VCaP (cell line): ENCODE data around the gene HSD17B13.
"Not testable (repeated sequence)": the region's sequence is repeated elsewhere in the genome, so short reads cannot be mapped to it uniquely, and the experiment has no call there.

ENCODE experiments used
- H3K27ac ChIP-seq: fragments of 450-650 bp; 2 replicates; pipeline ENCODE4 v1.5.1; 2017
- TF ChIP-seq, protein P1 (sequence below): fragments of 450-650 bp; conservative IDR thresholded peaks from 2 replicates; pipeline ENCODE4 v1.5.1; 2017; ENCODE audit warnings: mild to moderate bottlenecking, moderate library complexity

HSD17B13 gene

DNA sequence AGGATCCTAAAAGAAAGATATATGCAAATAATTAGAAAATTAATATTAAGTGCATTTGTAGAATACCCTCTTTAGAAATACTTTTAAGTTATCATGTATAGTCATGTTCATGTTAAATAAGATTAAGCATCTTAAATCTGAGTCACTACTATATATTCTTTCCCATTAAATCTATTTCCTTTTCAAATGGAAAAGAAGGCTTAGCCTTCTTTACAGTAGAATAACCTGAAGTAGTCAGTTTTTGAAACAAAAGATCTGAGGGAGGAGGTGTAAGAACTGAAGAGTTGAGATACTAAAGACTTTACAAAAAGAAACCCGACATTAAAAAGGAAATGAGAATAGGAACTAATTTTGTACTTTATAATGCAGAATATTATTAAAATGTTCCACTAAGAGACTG lies 14.7 kb upstream of the HSD17B13 start:
- no peak overlapping the region for H3K27ac ChIP-seq
- TF ChIP-seq, protein P1, sequence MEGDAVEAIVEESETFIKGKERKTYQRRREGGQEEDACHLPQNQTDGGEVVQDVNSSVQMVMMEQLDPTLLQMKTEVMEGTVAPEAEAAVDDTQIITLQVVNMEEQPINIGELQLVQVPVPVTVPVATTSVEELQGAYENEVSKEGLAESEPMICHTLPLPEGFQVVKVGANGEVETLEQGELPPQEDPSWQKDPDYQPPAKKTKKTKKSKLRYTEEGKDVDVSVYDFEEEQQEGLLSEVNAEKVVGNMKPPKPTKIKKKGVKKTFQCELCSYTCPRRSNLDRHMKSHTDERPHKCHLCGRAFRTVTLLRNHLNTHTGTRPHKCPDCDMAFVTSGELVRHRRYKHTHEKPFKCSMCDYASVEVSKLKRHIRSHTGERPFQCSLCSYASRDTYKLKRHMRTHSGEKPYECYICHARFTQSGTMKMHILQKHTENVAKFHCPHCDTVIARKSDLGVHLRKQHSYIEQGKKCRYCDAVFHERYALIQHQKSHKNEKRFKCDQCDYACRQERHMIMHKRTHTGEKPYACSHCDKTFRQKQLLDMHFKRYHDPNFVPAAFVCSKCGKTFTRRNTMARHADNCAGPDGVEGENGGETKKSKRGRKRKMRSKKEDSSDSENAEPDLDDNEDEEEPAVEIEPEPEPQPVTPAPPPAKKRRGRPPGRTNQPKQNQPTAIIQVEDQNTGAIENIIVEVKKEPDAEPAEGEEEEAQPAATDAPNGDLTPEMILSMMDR: no peak

DNA sequence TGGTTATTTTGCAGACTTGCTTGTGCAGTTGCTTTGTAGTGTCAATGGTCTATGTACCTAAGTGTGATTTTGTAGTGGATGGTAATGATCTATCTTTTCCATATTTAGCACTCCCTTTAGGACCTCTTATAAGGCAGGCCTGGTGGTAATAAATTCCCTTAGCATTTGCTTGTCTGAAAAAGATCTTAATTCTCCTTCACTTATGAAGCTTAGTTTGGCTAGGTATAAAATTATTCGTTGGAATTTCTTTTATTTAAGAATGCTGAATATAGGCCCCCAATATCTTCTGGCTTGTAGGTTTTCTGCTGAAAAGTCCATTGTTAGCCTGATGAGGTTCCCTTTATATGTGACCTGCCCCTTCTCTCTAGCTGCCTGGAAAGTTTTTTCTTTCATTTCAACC lies 10.6 kb upstream of the HSD17B13 start:
- TF ChIP-seq, protein P1: no peak
- no peak overlapping the region for H3K27ac ChIP-seq

DNA sequence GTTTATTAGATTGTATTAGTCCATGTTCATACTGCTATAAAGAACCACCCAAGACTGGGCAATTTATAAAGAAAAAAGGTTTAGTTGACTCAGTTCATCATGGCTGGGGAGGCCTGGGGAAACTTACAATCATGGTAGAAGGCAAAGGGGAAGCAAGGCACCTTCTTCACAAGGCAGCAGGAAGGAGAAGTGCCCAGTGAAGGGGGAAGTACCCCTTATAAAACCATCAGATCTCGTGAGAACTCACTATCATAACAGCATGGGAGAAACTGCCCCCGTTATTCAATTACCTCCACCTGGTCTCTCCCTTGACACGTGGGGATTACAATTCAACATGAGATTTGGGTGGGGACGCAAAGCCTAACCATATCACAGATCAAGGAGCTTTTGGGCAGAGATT lies 8.1 kb upstream of the HSD17B13 start:
- TF ChIP-seq, protein P1: no peak
- no peak overlapping the region for H3K27ac ChIP-seq

DNA sequence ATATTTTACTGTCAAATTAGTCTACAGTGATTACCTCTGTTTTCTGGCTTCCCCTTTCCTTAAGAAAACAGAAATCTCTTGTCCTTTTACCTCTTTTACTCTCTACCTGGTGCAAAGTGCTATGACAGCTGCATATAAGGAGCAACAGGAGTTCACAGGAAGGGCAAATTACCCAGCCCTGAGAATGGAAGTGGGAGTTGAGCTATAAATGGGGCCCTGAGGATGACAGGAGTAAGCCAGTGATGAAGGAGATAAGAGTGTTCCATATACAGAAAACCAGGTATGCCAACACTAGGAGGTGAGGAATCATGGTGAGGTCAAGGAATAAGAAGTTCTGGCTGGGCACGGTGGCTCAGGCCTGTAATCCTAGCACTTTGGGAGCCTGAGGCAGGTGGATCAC lies 4.5 kb upstream of the HSD17B13 start:
- TF ChIP-seq, protein P1: no peak
- H3K27ac ChIP-seq: no peak overlapping the region

- H3K27ac ChIP-seq: no peak overlapping the region
- TF ChIP-seq, protein P1: no peak
These were observed 3.8 kb upstream of the HSD17B13 start for GRCh38 chr4:87326460-87326859.

DNA sequence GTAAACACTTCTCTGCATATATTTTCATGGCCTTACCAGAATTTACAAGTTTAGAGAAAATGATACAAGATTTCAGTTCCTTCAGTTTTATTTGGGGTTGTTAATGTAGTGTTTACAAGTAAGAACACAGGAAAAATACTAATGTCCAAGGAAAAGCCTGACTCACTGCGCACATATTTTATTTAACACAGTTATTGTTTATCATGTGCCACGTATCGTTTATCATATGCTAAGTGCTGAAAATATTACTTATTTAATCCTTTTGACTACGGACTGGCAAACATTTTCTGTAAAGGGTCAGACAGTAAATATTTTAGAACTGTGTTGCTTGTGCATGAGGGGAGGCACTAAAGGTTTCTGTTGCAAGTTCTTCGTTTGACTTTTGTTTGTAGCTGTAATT lies 794 bp downstream of the HSD17B13 start:
- H3K27ac ChIP-seq: no peak overlapping the region
- TF ChIP-seq, protein P1: no peak

- TF ChIP-seq, protein P1: no peak
These were observed 5.2 kb downstream of the HSD17B13 start for GRCh38 chr4:87317527-87317926.

GRCh38 chr4:87316961-87317360 lies 5.7 kb downstream of the HSD17B13 start:
- TF ChIP-seq, protein P1: no peak
- H3K27ac ChIP-seq: no peak overlapping the region

More at GRCh38 chr4:87317527-87317926, 5.2 kb downstream of the HSD17B13 start:
- no peak overlapping the region for H3K27ac ChIP-seq

GRCh38 chr4:87315000-87315399 lies 7.7 kb downstream of the HSD17B13 start:
- H3K27ac ChIP-seq: not testable (repeated sequence)
